HepG2 (cell line): Measurements from ENCODE around the gene TEX35. TPM values are rescaled to one million over a fixed set of nuclear protein-coding genes. Genes with fewer than 3 reads are reported as not detected.
A peak's percentile ranks its signal among the peaks of the same experiment; 100 is the strongest.

Source experiments
- CREB1 ChIP-seq, 2 experiments: fragments of 450-650 bp in 1 of 2; IDR thresholded peaks; 2 replicates each; pipeline ENCODE4 v1.6.1; 2016 to 2017; ENCODE audit warnings: control low read depth in 1 of 2, mild to moderate bottlenecking in 1 of 2, missing compliant biosample characterization in 1 of 2, missing genetic modification characterization in 1 of 2
- ERF ChIP-seq: IDR thresholded peaks from 2 replicates; pipeline ENCODE4 v1.6.1; 2018; ENCODE audit warnings: missing biosample characterization, missing genetic modification reagents
- FOXM1 ChIP-seq: sonication (generic); formaldehyde crosslinking; IDR thresholded peaks from 2 replicates; pipeline ENCODE4 v1.5.0; 2020; ENCODE audit warnings: missing genetic modification reagents
- HINFP ChIP-seq: sonication (generic); formaldehyde crosslinking; IDR thresholded peaks from 2 replicates; pipeline ENCODE4 v1.4.0; 2020; ENCODE audit warnings: low read depth, mild to moderate bottlenecking, missing genetic modification reagents
- HNF1A ChIP-seq, 2 experiments: sonication (generic) in 1 of 2; formaldehyde crosslinking in 1 of 2; IDR thresholded peaks; 2 replicates each; pipeline versions ENCODE4 v1.4.0 to v1.6.1; 2016 to 2020; ENCODE audit warnings: borderline replicate concordance in 1 of 2, low read depth in 1 of 2, mild to moderate bottlenecking in 1 of 2, missing genetic modification reagents in 1 of 2
- IKZF5 ChIP-seq: IDR thresholded peaks from 2 replicates; pipeline ENCODE4 v1.6.1; 2018; ENCODE audit warnings: missing genetic modification reagents, mild to moderate bottlenecking, missing compliant biosample characterization
- ISX ChIP-seq: sonication (generic); formaldehyde crosslinking; conservative IDR thresholded peaks from 2 replicates; pipeline ENCODE4 v1.5.0; 2020; ENCODE audit warnings: missing genetic modification reagents
- NR2C2 ChIP-seq: sonication (generic); formaldehyde crosslinking; IDR thresholded peaks from 2 replicates; pipeline ENCODE4 v1.4.0; 2020; ENCODE audit warnings: missing genetic modification reagents, mild to moderate bottlenecking, moderate library complexity, borderline replicate concordance
- NR2F6 ChIP-seq, 2 experiments: IDR thresholded peaks; 2 replicates each; pipeline ENCODE4 v1.6.1; 2016; ENCODE audit warnings: antibody characterized with exemption in 1 of 2, mild to moderate bottlenecking in 1 of 2
- PAXIP1 ChIP-seq: sonication (generic); formaldehyde crosslinking; conservative IDR thresholded peaks from 2 replicates; pipeline ENCODE4 v1.4.0; 2020; ENCODE audit warnings: mild to moderate bottlenecking, missing genetic modification reagents, moderate library complexity
- SALL1 ChIP-seq: sonication (generic); formaldehyde crosslinking; IDR thresholded peaks from 2 replicates; pipeline ENCODE4 v1.8.0; 2022; ENCODE audit warnings: mild to moderate bottlenecking, missing genetic modification reagents
- SMYD3 ChIP-seq: sonication (generic); formaldehyde crosslinking; IDR thresholded peaks from 2 replicates; pipeline ENCODE4 v1.8.1; 2023; ENCODE audit warnings: mild to moderate bottlenecking, missing genetic modification reagents
- TBX2 ChIP-seq: sonication (generic); formaldehyde crosslinking; IDR thresholded peaks from 2 replicates; pipeline ENCODE4 v1.5.0; 2020; ENCODE audit warnings: missing genetic modification reagents, mild to moderate bottlenecking, borderline replicate concordance
- ZBTB7B ChIP-seq: sonication (generic); formaldehyde crosslinking; IDR thresholded peaks from 2 replicates; pipeline ENCODE4 v1.4.0; 2020; ENCODE audit warnings: missing genetic modification reagents
- ZUFSP ChIP-seq: sonication (generic); formaldehyde crosslinking; IDR thresholded peaks from 2 replicates; pipeline ENCODE4 v1.9.0; 2021; ENCODE audit warnings: missing genetic modification reagents, mild to moderate bottlenecking, borderline replicate concordance
- polyA plus RNA-seq, 8 experiments: library from polyadenylated mRNA; depleted of rRNA in 3 of 8; stranded (reverse) in 7 of 8; unstranded in 1 of 8; fragments of >200 nt; fragmentation: Illumina TruSeq in 4 of 8; extraction: Trizol in 4 of 8; gene quantifications; 2 replicates each; pipeline versions ENCODE4 v1.2.1 to v1.2.3, GENCODE V29; 2011 to 2016; ENCODE audit warnings: low read depth in 4 of 8, missing spikeins in 1 of 8, mixed read lengths in 1 of 8; ENCODE audit not compliant: insufficient read depth in 1 of 8
- total RNA-seq, 5 experiments: library from RNA; depleted of rRNA; stranded (reverse); fragments of >200 nt; fragmentation: Illumina TruSeq; extraction: Trizol; gene quantifications; 2 replicates each; pipeline ENCODE4 v1.2.3, GENCODE V29; 2016; ENCODE audit warnings: low read depth in 1 of 5

Gene TEX35
- total and polyA plus RNA-seq, 2 of the 13 experiments (the other 11 are each of a cell fraction or from before 2014, with no cell fraction given): not detected

GRCh38 chr1:178529364-178530036 lies 16.6 kb downstream of the TEX35 start (continued):
- TF ChIP-seq ZBTB7B (CRISPR knock-in tag): peak; percentile 66
- TF ChIP-seq ISX (CRISPR knock-in tag): no peak
- TF ChIP-seq HNF1A (IDR thresholded peaks at IDR 0.05; ENCODE audit: low read depth): no peak
- TF ChIP-seq HNF1A (CRISPR knock-in tag; IDR thresholded peaks at IDR 0.05; ENCODE audit: borderline replicate concordance): no peak
- no peak for TF ChIP-seq CREB1 (IDR thresholded peaks at IDR 0.05)
- TF ChIP-seq CREB1 (CRISPR knock-in tag; IDR thresholded peaks at IDR 0.05): 0 out of 2 replicates have a peak, but pooled peaks have one; percentile 7
- peak; percentile 56; the same call in 1 of the 2 replicates for TF ChIP-seq TBX2 (CRISPR knock-in tag)
- TF ChIP-seq HINFP: 0 out of 2 replicates have a peak, but pooled peaks have one; percentile 48
- peak; percentile 28; the same call in 1 of the 2 replicates for TF ChIP-seq NR2C2
- peak; percentile 68; the same call in 1 of the 2 replicates for TF ChIP-seq SALL1 (CRISPR knock-in tag)
- TF ChIP-seq PAXIP1 (CRISPR knock-in tag): peak; percentile 76
- TF ChIP-seq SMYD3 (CRISPR knock-in tag): 0 out of 2 replicates have a peak, but pooled peaks have one; percentile 49
- TF ChIP-seq FOXM1 (CRISPR knock-in tag): no peak
- no peak for TF ChIP-seq ZUFSP (CRISPR knock-in tag)
- TF ChIP-seq IKZF5 (CRISPR knock-in tag): 0 out of 2 replicates have a peak, but pooled peaks have one; percentile 18
- TF ChIP-seq ERF: peak; percentile 22; the same call in 1 of the 2 replicates
- TF ChIP-seq NR2F6 (IDR thresholded peaks at IDR 0.05): peak; percentile 68
- peak; percentile 79 for TF ChIP-seq NR2F6 (CRISPR knock-in tag; IDR thresholded peaks at IDR 0.05)
